ENCODE results near the gene ENTR1.
A peak's percentile ranks its signal among the peaks of the same experiment; 100 is the strongest.
"Not testable (repeated sequence)": the region's sequence is repeated elsewhere in the genome, so short reads cannot be mapped to it uniquely, and the experiment has no call there.

- 0 out of 2 replicates have a peak, but pooled peaks have one; percentile 30 for TF ChIP-seq POLR2A (IDR thresholded peaks at IDR 0.05; ENCODE audit: low read depth, low read length)
- TF ChIP-seq POLR2AphosphoS5 (IDR thresholded peaks at IDR 0.05; ENCODE audit: low read depth, low read length); TAF1 (IDR thresholded peaks at IDR 0.05; ENCODE audit: borderline replicate concordance, low read depth, low read length): not testable (repeated sequence)
These were observed 3.4 kb downstream of the ENTR1 start for GRCh38 chr9:136407061-136407460.
